Uterus (tissue), 2 donors: ENCODE results near the gene VWA3B.

ENCODE experiments used
- CTCF ChIP-seq, 4 experiments: fragments of 200-600 bp in 2 of 4; fragments of 450-650 bp in 2 of 4; sonication (generic) in 2 of 4; IDR thresholded peaks; one replicate each; pipeline ENCODE4 v1.5.1; 2016 to 2019; ENCODE audit warnings: antibody characterized with exemption in 4 of 4, mild to moderate bottlenecking in 2 of 4, moderate library complexity in 1 of 4
- POLR2A ChIP-seq, 2 donors: fragments of 450-650 bp; IDR thresholded peaks; one replicate each; pipeline ENCODE4 v1.6.1; 2016; ENCODE audit warnings: antibody characterized with exemption in 2 of 2, mild to moderate bottlenecking in 1 of 2, moderate library complexity in 1 of 2

- TF ChIP-seq POLR2A (IDR thresholded peaks at IDR 0.05) (no peak), CTCF (IDR thresholded peaks at IDR 0.05) (no peak)
Observed at GRCh38 chr2:98295721-98296414, 208.9 kb downstream of the VWA3B start.
